ENCODE results near the gene SLMAP. TPM values are rescaled to one million over a fixed set of nuclear protein-coding genes. Genes with fewer than 3 reads are reported as not detected.
A peak's percentile ranks its signal among the peaks of the same experiment; 100 is the strongest.

SLMAP gene
- total and polyA plus RNA-seq, 2 of the 13 experiments (the other 11 are each of a cell fraction or from before 2014, with no cell fraction given): 24.0 to 48.3 TPM

GRCh38 chr3:57948781-57949242 is 192.7 kb downstream of the SLMAP start (continued):
- TF ChIP-seq ZHX1 (CRISPR knock-in tag; IDR thresholded peaks at IDR 0.05; ENCODE audit: low read depth) (0 out of 2 replicates have a peak, but pooled peaks have one; percentile 28), POLR2AphosphoS5 (IDR thresholded peaks at IDR 0.05; ENCODE audit: low read depth, low read length) (peak; percentile 65), IKZF1 (IDR thresholded peaks at IDR 0.05) (no peak), SKI (IDR thresholded peaks at IDR 0.05; ENCODE audit: partially characterized antibody) (peak; percentile 56), SOX5 (CRISPR knock-in tag; IDR thresholded peaks at IDR 0.05; ENCODE audit: borderline replicate concordance) (peak; percentile 79), ZMAT3 (CRISPR knock-in tag; conservative IDR thresholded peaks at IDR 0.05) (0 out of 2 replicates have a peak, but pooled peaks have one; percentile 9), HNF4A (CRISPR knock-in tag; IDR thresholded peaks at IDR 0.05) (peak; percentile 37; the same call in 1 of the 2 replicates), ZNF629 (CRISPR knock-in tag; conservative IDR thresholded peaks at IDR 0.05) (0 out of 2 replicates have a peak, but pooled peaks have one; percentile 14), PRDM4 (CRISPR knock-in tag; IDR thresholded peaks at IDR 0.05; ENCODE audit: borderline replicate concordance) (no peak), MXI1 (IDR thresholded peaks at IDR 0.05; ENCODE audit: borderline replicate concordance, low read depth, low read length) (0 out of 3 replicates have a peak, but pooled peaks have one; percentile 10), ZNF205 (CRISPR knock-in tag; IDR thresholded peaks at IDR 0.05) (peak; percentile 42; the same call in 1 of the 2 replicates), ZFY (CRISPR knock-in tag; IDR thresholded peaks at IDR 0.05) (peak; percentile 50; the same call in 1 of the 2 replicates), NR2F6 (IDR thresholded peaks at IDR 0.05) (0 out of 2 replicates have a peak, but pooled peaks have one; percentile 19), NR2F6 (CRISPR knock-in tag; IDR thresholded peaks at IDR 0.05) (no peak), PAXIP1 (CRISPR knock-in tag; conservative IDR thresholded peaks at IDR 0.05) (peak; percentile 71), MEIS2 (CRISPR knock-in tag; IDR thresholded peaks at IDR 0.05) (peak; percentile 44; the same call in 1 of the 2 replicates)
- TF ChIP-seq, protein P1, sequence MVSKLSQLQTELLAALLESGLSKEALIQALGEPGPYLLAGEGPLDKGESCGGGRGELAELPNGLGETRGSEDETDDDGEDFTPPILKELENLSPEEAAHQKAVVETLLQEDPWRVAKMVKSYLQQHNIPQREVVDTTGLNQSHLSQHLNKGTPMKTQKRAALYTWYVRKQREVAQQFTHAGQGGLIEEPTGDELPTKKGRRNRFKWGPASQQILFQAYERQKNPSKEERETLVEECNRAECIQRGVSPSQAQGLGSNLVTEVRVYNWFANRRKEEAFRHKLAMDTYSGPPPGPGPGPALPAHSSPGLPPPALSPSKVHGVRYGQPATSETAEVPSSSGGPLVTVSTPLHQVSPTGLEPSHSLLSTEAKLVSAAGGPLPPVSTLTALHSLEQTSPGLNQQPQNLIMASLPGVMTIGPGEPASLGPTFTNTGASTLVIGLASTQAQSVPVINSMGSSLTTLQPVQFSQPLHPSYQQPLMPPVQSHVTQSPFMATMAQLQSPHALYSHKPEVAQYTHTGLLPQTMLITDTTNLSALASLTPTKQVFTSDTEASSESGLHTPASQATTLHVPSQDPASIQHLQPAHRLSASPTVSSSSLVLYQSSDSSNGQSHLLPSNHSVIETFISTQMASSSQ (IDR thresholded peaks at IDR 0.05; ENCODE audit: low read depth): no peak
- TF ChIP-seq, protein P1 (CRISPR knock-in tag; IDR thresholded peaks at IDR 0.05; ENCODE audit: borderline replicate concordance): peak; percentile 36; the same call in 1 of the 2 replicates
